ENCODE results near the gene SEZ6.
A peak's percentile ranks its signal among the peaks of the same experiment; 100 is the strongest.
"Not testable (repeated sequence)": the region's sequence is repeated elsewhere in the genome, so short reads cannot be mapped to it uniquely, and the experiment has no call there.

SEZ6 gene

GRCh38 chr17:28942925-28943324, 62.9 kb downstream of the SEZ6 start:
- DNase-seq (ENCODE audit: low read depth in 1 of 2, low spot score in 1 of 2): no peak
- in situ Hi-C loops (cut with HindIII; ENCODE audit: low pct_unique_long_range_greater_than_20kb, low sequenced_read_pairs): no loop called here
- TF ChIP-seq JUND (IDR thresholded peaks at IDR 0.05; ENCODE audit: low read depth): no peak

- no peak for DNase-seq (ENCODE audit: low read depth in 1 of 2, low spot score in 1 of 2)
- in situ Hi-C loops (cut with HindIII; ENCODE audit: low pct_unique_long_range_greater_than_20kb, low sequenced_read_pairs): no loop called here
- no peak for TF ChIP-seq JUND (IDR thresholded peaks at IDR 0.05; ENCODE audit: low read depth)
Measured at GRCh38 chr17:28941251-28941650, 64.6 kb downstream of the SEZ6 start.

GRCh38 chr17:28940675-28941074, 65.2 kb downstream of the SEZ6 start:
- TF ChIP-seq JUND (IDR thresholded peaks at IDR 0.05; ENCODE audit: low read depth): no peak
- in situ Hi-C loops (cut with HindIII; ENCODE audit: low pct_unique_long_range_greater_than_20kb, low sequenced_read_pairs): no loop called here
- no peak for DNase-seq (ENCODE audit: low read depth in 1 of 2, low spot score in 1 of 2)

GRCh38 chr17:28940142-28940541, 65.7 kb downstream of the SEZ6 start:
- in situ Hi-C loops (cut with HindIII; ENCODE audit: low pct_unique_long_range_greater_than_20kb, low sequenced_read_pairs): no loop called here
- no peak for TF ChIP-seq JUND (IDR thresholded peaks at IDR 0.05; ENCODE audit: low read depth)
- DNase-seq (ENCODE audit: low read depth in 1 of 2, low spot score in 1 of 2): no peak

- in situ Hi-C loops (cut with HindIII; ENCODE audit: low pct_unique_long_range_greater_than_20kb, low sequenced_read_pairs): no loop called here
- no peak for DNase-seq (ENCODE audit: low read depth in 1 of 2, low spot score in 1 of 2)
- no peak for TF ChIP-seq JUND (IDR thresholded peaks at IDR 0.05; ENCODE audit: low read depth)
Measured at GRCh38 chr17:28938552-28938951, 67.3 kb downstream of the SEZ6 start.

GRCh38 chr17:28937044-28937729, 68.6 kb downstream of the SEZ6 start:
- TF ChIP-seq JUND (IDR thresholded peaks at IDR 0.05; ENCODE audit: low read depth): no peak
- in situ Hi-C loops (cut with HindIII; ENCODE audit: low pct_unique_long_range_greater_than_20kb, low sequenced_read_pairs): no loop called here
- peak in 1 of 2 experiments; percentile 67 for DNase-seq (ENCODE audit: low read depth in 1 of 2, low spot score in 1 of 2)

GRCh38 chr17:28935744-28936460, 69.9 kb downstream of the SEZ6 start:
- TF ChIP-seq JUND (IDR thresholded peaks at IDR 0.05; ENCODE audit: low read depth): no peak
- in situ Hi-C loops (cut with HindIII; ENCODE audit: low pct_unique_long_range_greater_than_20kb, low sequenced_read_pairs): no loop called here
- no peak for DNase-seq (ENCODE audit: low read depth in 1 of 2, low spot score in 1 of 2)

GRCh38 chr17:28934508-28934907, 71.3 kb downstream of the SEZ6 start:
- in situ Hi-C loops (cut with HindIII; ENCODE audit: low pct_unique_long_range_greater_than_20kb, low sequenced_read_pairs); DNase-seq (ENCODE audit: low read depth in 1 of 2, low spot score in 1 of 2): not testable (repeated sequence)

GRCh38 chr17:28929787-28930186, 76.0 kb downstream of the SEZ6 start:
- in situ Hi-C loops (cut with HindIII; ENCODE audit: low pct_unique_long_range_greater_than_20kb, low sequenced_read_pairs): no loop called here
- TF ChIP-seq JUND (IDR thresholded peaks at IDR 0.05; ENCODE audit: low read depth): no peak
- DNase-seq (ENCODE audit: low read depth in 1 of 2, low spot score in 1 of 2): no peak

GRCh38 chr17:28928061-28928460, 77.8 kb downstream of the SEZ6 start:
- no peak for TF ChIP-seq JUND (IDR thresholded peaks at IDR 0.05; ENCODE audit: low read depth)
- DNase-seq (ENCODE audit: low read depth in 1 of 2, low spot score in 1 of 2): no peak
- in situ Hi-C loops (cut with HindIII; ENCODE audit: low pct_unique_long_range_greater_than_20kb, low sequenced_read_pairs): no loop called here

GRCh38 chr17:28926786-28927185, 79.0 kb downstream of the SEZ6 start:
- no peak for TF ChIP-seq JUND (IDR thresholded peaks at IDR 0.05; ENCODE audit: low read depth)
- DNase-seq (ENCODE audit: low read depth in 1 of 2, low spot score in 1 of 2): peak in 1 of 2 experiments; percentile 33
- in situ Hi-C loops (cut with HindIII; ENCODE audit: low pct_unique_long_range_greater_than_20kb, low sequenced_read_pairs): no loop called here

GRCh38 chr17:28926366-28926765, 79.5 kb downstream of the SEZ6 start:
- no peak for TF ChIP-seq JUND (IDR thresholded peaks at IDR 0.05; ENCODE audit: low read depth)

GRCh38 chr17:28925912-28926365, 79.9 kb downstream of the SEZ6 start:
- peak in 1 of 2 experiments; percentile 70 for DNase-seq (ENCODE audit: low read depth in 1 of 2, low spot score in 1 of 2)
- no peak for TF ChIP-seq JUND (IDR thresholded peaks at IDR 0.05; ENCODE audit: low read depth)
- in situ Hi-C loops (cut with HindIII; ENCODE audit: low pct_unique_long_range_greater_than_20kb, low sequenced_read_pairs): no loop called here

More at GRCh38 chr17:28926366-28926765, 79.5 kb downstream of the SEZ6 start:
- in situ Hi-C loops (cut with HindIII; ENCODE audit: low pct_unique_long_range_greater_than_20kb, low sequenced_read_pairs): no loop called here
- DNase-seq (ENCODE audit: low read depth in 1 of 2, low spot score in 1 of 2): no peak
